Adrenal gland (tissue), 5 donors: ENCODE results near the gene KIF26B.

Experiments
- POLR2A ChIP-seq, 2 donors: fragments of 450-650 bp; IDR thresholded peaks; one replicate each; pipeline ENCODE4 v1.6.1; 2017; ENCODE audit warnings: antibody characterized with exemption in 2 of 2, mild to moderate bottlenecking in 2 of 2, moderate library complexity in 1 of 2
- TF ChIP-seq, protein P1 (sequence below), 6 experiments: fragments of 450-650 bp in 4 of 6; fragments of 200-600 bp in 2 of 6; sonication (generic) in 1 of 6; IDR thresholded peaks; 1 replicate in 5 of 6; 2 replicates in 1 of 6; pipeline versions ENCODE4 v1.5.1 to v1.8.0; 2016 to 2021; ENCODE audit warnings: antibody characterized with exemption in 6 of 6, mild to moderate bottlenecking in 2 of 6, moderate library complexity in 1 of 6
- donor health status: DM: no; HTN: no; CAD: no.

DNA sequence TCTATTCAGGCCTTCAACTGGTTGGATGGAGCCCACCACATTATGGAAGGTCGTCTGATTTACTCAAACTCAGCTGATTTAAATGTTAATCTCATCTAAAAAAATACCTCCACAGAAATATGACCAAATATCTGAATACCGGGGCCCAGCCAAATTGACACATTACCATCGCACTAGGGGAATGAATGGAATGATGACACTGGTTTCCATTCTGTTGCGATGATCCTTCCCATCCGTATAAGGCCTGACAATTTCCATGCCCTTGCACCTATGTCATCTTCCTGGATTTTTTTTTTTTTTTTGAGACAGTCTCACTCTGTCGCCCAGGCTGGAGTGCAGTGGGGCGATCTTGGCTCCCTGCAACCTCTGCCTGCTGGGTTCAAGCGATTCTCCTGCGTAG is 397.5 kb downstream of the KIF26B start:
- TF ChIP-seq, protein P1, sequence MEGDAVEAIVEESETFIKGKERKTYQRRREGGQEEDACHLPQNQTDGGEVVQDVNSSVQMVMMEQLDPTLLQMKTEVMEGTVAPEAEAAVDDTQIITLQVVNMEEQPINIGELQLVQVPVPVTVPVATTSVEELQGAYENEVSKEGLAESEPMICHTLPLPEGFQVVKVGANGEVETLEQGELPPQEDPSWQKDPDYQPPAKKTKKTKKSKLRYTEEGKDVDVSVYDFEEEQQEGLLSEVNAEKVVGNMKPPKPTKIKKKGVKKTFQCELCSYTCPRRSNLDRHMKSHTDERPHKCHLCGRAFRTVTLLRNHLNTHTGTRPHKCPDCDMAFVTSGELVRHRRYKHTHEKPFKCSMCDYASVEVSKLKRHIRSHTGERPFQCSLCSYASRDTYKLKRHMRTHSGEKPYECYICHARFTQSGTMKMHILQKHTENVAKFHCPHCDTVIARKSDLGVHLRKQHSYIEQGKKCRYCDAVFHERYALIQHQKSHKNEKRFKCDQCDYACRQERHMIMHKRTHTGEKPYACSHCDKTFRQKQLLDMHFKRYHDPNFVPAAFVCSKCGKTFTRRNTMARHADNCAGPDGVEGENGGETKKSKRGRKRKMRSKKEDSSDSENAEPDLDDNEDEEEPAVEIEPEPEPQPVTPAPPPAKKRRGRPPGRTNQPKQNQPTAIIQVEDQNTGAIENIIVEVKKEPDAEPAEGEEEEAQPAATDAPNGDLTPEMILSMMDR (IDR thresholded peaks at IDR 0.05), result no peak
- TF ChIP-seq POLR2A (IDR thresholded peaks at IDR 0.05), result no peak
